K562 (cell line): ENCODE measurements around the gene PTPRT.

ENCODE experiments used
- EZH2 ChIP-seq: IDR thresholded peaks from 2 replicates; pipeline ENCODE4 v1.6.1; 2012; ENCODE audit warnings: low read depth, mild to moderate bottlenecking, inconsistent platforms, low read length, borderline replicate concordance
- FOXP1 ChIP-seq: sonication (generic); formaldehyde crosslinking; IDR thresholded peaks from 2 replicates; pipeline ENCODE4 v1.8.0; 2022; ENCODE audit warnings: mild to moderate bottlenecking, missing genetic modification reagents
- HLTF ChIP-seq: fragments of 450-650 bp; IDR thresholded peaks from 2 replicates; pipeline ENCODE4 v1.6.1; 2016

DNA sequence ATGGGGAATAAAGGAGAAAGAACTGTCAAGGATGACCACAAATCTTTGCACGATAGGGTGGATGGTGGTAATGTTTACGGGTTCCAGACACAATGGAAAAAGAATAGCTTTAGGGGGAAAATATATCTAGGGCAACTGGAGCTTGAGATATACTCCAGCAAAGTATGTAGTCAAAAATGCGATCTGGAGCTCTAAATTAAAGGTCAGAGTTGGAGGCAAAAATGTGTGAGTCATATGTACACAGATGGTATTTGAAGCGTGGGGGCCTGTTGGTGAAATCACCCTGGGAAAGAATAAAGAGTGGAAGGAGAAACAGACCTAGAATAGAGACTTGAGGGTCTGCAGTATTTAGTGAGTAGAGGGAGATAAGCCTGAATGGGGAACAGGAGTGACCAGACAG lies 937.6 kb downstream of the PTPRT start:
- no peak for TF ChIP-seq EZH2
- no peak for TF ChIP-seq FOXP1
- no peak for TF ChIP-seq HLTF
